HT-29 (cell line): ENCODE measurements around the gene FGF18. TPM values are rescaled to one million over a fixed set of nuclear protein-coding genes. Genes with fewer than 3 reads are reported as not detected.

Experiments
- DNase-seq: peaks from one replicate; pipeline ENCODE4 v3.0.0-alpha.2; 2015; ENCODE audit warnings: low spot score
- total RNA-seq: library from RNA; depleted of rRNA; stranded (reverse); fragments of >200 nt; shearing (Covaris generic); gene quantifications from 2 replicates; pipeline ENCODE4 v1.2.3, GENCODE V29; 2014

The FGF18 gene
- total RNA-seq, 1 experiment from 2014 or later: 0.58 TPM

GRCh38 chr5:171422902-171423663 is 3.6 kb downstream of the FGF18 start:
- DNase-seq: no peak

- DNase-seq: no peak
Observed at GRCh38 chr5:171424726-171425125, 5.3 kb downstream of the FGF18 start.

DNA sequence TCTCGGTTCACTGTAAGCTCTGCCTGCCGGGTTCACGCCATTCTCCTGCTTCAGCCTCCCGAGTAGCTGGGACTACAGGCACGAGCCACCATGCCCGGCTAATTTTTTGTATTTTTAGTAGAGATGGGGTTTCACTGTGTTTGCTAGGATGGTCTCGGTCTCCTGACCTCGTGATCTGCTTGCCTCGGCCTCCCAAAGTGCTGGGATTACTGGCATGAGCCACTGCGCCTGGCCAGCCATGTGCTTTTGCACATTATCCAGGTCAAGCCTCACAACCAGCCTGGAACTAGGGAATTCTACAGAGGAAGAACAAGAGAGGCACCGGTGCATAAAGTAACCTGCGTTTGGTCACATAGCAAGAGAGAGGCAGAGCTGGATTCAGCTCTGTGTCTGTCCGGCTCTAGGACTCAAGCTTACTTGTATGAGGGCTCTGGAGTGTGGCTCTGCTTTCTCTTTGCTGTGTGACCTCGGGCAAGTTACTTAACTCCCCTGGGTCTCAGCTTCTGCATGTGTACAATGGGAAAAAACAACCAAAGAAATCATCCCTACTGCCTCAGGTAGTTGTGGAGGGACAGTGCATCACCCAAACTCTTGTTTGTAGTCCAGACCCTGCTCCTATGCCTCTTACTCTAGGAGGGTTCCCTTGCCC is 6.3 kb downstream of the FGF18 start:
- no peak for DNase-seq

DNA sequence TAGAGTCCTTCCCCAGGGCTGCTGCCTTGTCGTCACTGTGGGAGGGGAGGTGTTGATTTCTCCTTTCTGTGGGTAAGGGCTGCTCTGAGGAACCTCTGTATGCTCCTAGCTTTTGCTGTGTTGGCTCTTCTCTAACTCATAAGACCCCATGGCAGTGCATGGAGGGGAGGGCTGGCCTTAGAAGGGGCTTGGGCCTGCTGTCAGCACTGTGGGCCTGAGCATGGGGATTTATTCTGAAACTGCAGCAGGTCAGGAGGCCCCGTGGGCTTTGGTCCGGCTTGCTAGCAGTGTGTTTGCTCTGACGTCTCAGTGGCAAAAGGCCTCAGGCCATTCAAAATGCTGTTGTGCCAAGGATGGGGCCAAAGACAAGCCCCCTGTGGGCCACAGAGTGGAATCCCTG is 6.8 kb downstream of the FGF18 start:
- DNase-seq: no peak

DNA sequence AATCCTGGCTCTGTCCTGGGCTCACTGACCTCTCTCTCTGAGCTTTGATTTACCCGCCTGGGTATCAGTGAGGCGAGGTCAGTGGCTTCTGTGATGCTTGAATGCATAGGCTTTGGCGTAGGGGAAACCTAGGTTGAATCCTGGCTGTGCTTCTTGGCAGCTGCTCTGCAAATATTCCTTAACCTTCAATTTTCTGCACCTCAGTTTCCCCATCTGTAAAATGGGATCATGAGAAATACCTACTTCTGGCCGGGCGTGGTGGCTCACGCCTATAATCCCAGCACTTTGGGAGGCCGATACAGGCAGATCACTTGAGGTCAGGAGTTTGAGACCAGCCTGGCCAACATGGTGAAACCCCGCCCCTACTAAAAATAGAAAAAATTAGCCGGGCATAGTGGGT is 7.2 kb downstream of the FGF18 start:
- no peak for DNase-seq

- no peak for DNase-seq
Observed at GRCh38 chr5:171427318-171428167, 8.1 kb downstream of the FGF18 start.

DNA sequence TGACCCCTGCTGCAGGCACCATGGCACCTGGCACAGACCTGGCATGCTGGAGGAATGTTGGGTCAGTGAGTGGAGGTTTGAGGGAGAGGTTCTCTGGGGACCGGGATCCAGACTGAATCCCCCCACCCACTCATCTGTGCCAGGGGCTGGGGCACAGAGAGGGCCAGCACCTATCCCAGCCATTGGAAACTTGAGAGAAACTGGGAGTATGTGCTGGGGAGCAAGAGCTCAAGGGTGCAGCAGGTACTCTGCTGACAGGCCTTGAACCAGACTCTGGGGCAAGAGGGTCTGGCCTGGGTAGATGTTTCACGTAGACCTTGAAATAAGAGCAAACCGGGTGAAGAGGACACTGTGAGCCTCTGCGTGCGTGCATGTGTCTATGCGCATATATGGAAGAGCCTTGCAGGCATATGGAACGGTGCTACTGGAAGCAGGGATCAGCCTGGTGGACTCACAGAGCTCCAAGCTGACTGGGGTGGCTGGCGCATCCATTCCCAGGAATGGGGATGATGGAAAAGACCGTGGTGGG is 8.8 kb downstream of the FGF18 start:
- no peak for DNase-seq

DNA sequence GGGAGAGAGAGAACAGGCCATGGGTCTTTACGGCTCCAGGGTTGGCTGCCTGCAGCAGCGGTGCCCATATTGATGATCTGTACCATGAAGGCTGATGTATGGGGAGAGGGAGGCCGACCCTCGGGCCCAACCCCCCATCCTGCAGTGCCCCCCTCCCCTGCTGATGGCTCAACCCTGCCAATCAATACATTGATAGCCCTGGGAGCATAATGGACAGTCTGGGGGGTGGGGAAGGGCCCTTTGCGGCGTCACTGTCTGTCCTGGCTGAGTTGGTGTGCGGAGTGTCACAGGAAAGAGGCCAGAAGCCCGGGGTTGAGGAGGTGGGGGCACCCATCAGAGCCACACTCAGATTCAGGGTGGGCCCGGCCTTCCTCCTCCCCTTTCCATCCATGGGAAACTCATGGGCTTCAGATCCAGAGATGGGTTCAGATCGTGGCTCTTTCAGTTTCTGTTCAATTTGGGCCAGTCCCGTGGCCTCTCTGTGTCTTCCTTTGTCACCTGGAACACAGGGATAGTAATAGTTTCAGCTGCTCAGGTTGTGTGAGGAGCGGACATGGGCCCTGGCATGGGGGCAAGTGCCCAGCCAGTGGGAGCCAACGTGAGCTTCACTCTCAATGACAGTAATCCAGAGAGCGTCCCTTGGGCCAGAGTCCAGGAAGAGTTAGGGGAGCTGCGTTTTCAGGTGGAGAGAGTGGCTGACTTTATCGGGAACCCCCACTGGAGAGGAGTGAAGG is 9.5 kb downstream of the FGF18 start:
- no peak for DNase-seq

GRCh38 chr5:171429543-171429910 is 10.1 kb downstream of the FGF18 start:
- no peak for DNase-seq

DNA sequence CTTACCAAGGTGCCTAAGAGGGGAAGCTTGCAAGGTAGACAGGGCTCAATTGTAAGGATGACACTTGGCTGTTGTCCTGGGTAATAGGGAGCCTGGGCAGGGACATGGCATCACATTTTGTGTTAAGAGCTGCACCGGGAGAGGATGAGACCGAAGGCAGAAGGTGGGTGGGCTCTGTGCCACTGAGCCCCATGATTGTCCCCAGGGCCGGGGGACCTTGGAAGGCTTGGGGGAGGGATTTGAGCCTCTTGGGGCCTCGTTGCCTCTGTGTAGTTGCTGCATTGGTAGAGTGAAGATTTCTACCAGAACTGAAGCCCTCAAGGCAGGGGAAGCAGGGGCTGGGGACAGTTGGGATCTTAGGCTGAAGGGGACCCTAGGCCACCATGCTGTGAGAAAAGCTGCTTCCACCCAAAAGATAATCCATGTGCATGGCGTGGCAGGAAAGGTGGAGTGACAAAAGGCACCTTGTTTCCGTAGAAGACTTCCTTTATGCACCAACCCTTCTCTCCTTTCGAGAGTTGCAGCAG is 11.9 kb downstream of the FGF18 start:
- no peak for DNase-seq

DNA sequence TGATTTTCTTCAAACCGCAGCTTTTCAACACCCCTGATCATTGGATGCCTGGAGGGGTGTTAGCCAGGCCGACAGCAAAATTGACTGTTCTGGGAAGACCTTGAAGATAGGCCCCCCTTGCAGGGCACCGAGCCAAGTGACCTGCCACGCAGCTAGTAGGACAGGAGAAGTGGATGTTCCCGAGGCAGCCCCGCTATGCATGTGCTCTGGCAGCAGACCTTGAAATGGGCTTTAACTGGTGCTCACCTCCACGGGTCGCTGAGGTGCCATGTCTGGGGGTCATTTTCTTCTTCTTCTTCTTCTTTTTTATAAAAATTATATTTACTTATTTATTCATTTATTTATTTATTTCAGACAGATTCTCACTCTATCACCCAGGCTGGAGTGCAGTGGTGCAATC is 12.6 kb downstream of the FGF18 start:
- no peak for DNase-seq

DNA sequence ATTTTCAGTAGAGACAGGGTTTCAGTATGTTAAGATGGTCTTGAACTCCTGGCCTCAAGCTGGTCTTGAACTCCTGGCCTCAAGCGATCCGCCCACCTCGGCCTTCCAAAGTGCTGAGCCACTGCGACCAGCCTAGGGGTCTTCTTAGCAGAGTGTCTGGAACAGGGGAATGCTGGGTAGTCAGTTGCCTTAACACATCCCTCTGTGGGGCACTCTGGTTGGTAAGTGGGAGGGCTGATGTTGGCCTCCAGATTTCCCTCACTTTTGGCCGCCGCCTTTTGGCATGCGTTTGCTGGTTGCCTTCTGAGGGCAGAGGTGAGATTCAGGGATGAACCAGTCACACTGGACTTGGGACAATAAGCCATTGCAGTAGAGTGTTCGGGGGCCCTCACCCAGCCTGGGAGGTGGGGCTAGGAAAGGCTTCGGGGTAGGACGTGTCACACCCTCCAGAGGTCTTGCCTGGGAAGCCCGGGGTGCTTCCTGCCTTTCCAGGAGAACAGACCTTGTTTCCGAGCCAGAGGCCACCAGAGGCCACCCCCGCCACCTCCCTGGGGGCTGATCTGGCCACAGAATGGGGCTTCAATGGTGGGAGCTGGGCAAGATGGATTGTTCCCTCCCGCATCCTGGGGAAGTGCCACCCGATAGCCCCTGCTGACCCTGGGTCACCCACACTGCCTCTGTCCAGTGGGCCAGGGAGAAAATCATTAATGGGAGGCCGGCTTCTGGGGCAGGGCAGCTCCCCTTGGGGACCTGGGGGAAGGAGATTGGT is 13.3 kb downstream of the FGF18 start:
- DNase-seq: no peak

DNA sequence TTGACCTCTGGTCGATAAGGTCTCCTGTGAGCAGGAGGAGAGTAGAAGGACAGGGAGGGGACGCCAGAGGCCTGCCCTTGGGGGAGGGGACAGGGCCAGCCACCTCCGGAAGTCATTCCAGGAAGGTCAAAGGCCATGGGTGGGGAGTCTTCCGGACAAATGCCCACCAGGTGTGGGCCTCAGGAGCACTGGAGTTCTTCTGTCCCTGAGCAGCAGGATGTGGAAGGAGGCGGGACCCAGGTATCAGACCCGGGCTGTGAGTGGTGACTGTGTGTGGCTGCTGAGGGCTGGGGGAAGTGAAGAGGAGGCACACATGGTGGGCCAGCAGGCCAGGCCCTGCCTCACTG is 13.9 kb downstream of the FGF18 start:
- DNase-seq: no peak

GRCh38 chr5:171433982-171434676 is 14.7 kb downstream of the FGF18 start:
- DNase-seq: no peak

- no peak for DNase-seq
Observed at GRCh38 chr5:171434874-171435273, 15.4 kb downstream of the FGF18 start.

GRCh38 chr5:171435908-171436307 is 16.5 kb downstream of the FGF18 start:
- DNase-seq: no peak

- DNase-seq: no peak
Observed at GRCh38 chr5:171436804-171437285, 17.4 kb downstream of the FGF18 start.

- DNase-seq: no peak
Observed at GRCh38 chr5:171437286-171437821, 17.9 kb downstream of the FGF18 start.

DNA sequence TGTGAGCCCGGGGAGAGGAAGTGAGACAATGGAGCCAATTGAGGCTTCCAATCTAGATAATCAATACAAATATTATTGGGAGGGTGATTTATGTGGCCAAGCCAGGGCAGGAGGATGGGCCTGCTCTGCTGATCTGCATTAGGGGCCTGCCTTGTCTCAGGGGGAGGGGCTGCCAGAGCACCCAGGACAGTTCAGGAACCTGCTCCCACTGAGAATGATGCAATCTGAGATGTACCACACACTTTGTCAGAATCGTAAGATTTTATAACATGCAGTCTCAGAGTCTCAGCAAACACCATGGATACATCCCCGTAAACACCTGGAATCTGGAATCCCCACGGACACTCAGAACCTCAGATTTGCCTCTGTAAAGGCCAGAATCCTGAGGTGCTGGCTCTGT is 19.3 kb downstream of the FGF18 start:
- no peak for DNase-seq
